Fibroblast of skin of abdomen (primary cell): ENCODE results near the gene RANGRF. TPM values are rescaled to one million over a fixed set of nuclear protein-coding genes. Genes with fewer than 3 reads are reported as not detected.
"Not testable (repeated sequence)": the region's sequence is repeated elsewhere in the genome, so short reads cannot be mapped to it uniquely, and the experiment has no call there.

ENCODE experiments used
- DNase-seq: peaks from one replicate; pipeline ENCODE4 v3.0.0-alpha.2; 2013
- polyA plus RNA-seq, 2 experiments: library from polyadenylated mRNA; unstranded; fragments of 120-200 nt; gene quantifications; one replicate each; pipeline ENCODE4 v1.2.1, GENCODE V29; 2013; ENCODE audit not compliant: insufficient read length in 2 of 2

RANGRF gene
- polyA plus RNA-seq (2013, experiment 1 of 2; ENCODE audit: insufficient read length) = 31.4 TPM
- polyA plus RNA-seq (2013, experiment 2 of 2; ENCODE audit: insufficient read length) = 30.4 TPM

GRCh38 chr17:8288336-8289102 is at the start of gene RANGRF:
RANGRF (plus strand) TSS chr17:8288670; CDS start chr17:8288789, 119 bp downstream.
- peak; percentile 78 for DNase-seq

- no peak for DNase-seq
Observed at GRCh38 chr17:8243827-8244226, 44.6 kb upstream of the RANGRF start.

- no peak for DNase-seq
Observed at GRCh38 chr17:8244768-8245167, 43.7 kb upstream of the RANGRF start.

- peak; percentile 91 for DNase-seq
Observed at GRCh38 chr17:8248751-8249607, 39.5 kb upstream of the RANGRF start, which contains the start of gene PFAS. PFAS (plus strand) TSS chr17:8249289; CDS start chr17:8253938, 4,649 bp downstream.

GRCh38 chr17:8249621-8250500 is 38.6 kb upstream of the RANGRF start:
- DNase-seq = no peak

GRCh38 chr17:8251411-8251810 is 37.1 kb upstream of the RANGRF start:
- DNase-seq = not testable (repeated sequence)

- DNase-seq = no peak
Observed at GRCh38 chr17:8253801-8254200, 34.7 kb upstream of the RANGRF start.

GRCh38 chr17:8254881-8255280 is 33.6 kb upstream of the RANGRF start:
- DNase-seq = no peak

- DNase-seq = no peak
Observed at GRCh38 chr17:8255499-8255898, 33.0 kb upstream of the RANGRF start.

- DNase-seq = no peak
Observed at GRCh38 chr17:8256291-8256690, 32.2 kb upstream of the RANGRF start.

GRCh38 chr17:8256691-8257090 is 31.8 kb upstream of the RANGRF start:
- no peak for DNase-seq

GRCh38 chr17:8257801-8258200 is 30.7 kb upstream of the RANGRF start:
- no peak for DNase-seq

GRCh38 chr17:8264320-8264719 is 24.1 kb upstream of the RANGRF start:
- no peak for DNase-seq

GRCh38 chr17:8264836-8265542 is 23.5 kb upstream of the RANGRF start:
- DNase-seq = no peak

- no peak for DNase-seq
Observed at GRCh38 chr17:8266648-8267479, 21.6 kb upstream of the RANGRF start.

- DNase-seq = no peak
Observed at GRCh38 chr17:8267480-8268147, 20.9 kb upstream of the RANGRF start.

- no peak for DNase-seq
Observed at GRCh38 chr17:8268550-8269298, 19.7 kb upstream of the RANGRF start.

GRCh38 chr17:8272421-8272820 is 16.0 kb upstream of the RANGRF start:
- DNase-seq = no peak

- DNase-seq = no peak
Observed at GRCh38 chr17:8273884-8274444, 14.5 kb upstream of the RANGRF start.
